Loucy (cell line): ENCODE results near the gene STPG4.

Experiments used
- EZH2phosphoT487 ChIP-seq: fragments of 200-600 bp; IDR thresholded peaks from 2 replicates; pipeline ENCODE4 v1.6.1; 2018; ENCODE audit warnings: antibody characterized with exemption, mild to moderate bottlenecking, moderate library complexity, borderline replicate concordance
- TF ChIP-seq, protein P1 (sequence below): fragments of 200-600 bp; sonication (generic); conservative IDR thresholded peaks from 2 replicates; pipeline ENCODE4 v1.5.1; 2014; ENCODE audit warnings: mild to moderate bottlenecking, antibody characterized with exemption, low read length

DNA sequence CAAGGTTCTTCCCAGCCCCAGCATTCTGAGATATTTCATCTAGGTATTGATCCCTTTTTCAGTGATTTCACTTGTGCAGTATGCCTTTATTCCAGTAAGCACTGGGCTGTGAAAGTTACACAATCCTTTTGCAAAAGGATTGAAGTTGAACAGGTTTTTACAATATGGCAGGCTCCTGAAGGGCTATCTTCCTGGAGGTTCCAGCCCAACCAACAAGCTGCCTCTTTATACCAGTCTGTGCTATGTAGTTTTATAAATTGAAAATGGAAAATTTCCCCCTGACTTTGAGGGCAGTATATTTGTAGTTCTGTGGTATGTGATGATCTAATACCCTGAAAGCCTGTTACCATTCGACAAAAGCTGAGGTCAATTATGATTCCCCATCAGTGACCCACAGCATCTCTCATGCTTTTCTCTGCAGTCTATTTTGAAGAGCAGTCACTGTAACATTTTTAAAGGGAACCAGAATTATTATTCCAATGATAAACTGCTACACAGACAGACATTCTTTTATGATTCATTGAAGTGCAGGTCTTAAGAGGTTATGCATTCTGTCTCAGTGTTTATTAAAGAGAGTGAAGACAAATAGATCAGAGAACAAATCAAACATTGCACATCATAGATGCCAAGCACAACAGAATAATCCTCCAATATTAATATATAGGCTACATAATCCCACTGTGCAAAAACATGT, 35.2 kb upstream of the STPG4 start:
- TF ChIP-seq, protein P1, sequence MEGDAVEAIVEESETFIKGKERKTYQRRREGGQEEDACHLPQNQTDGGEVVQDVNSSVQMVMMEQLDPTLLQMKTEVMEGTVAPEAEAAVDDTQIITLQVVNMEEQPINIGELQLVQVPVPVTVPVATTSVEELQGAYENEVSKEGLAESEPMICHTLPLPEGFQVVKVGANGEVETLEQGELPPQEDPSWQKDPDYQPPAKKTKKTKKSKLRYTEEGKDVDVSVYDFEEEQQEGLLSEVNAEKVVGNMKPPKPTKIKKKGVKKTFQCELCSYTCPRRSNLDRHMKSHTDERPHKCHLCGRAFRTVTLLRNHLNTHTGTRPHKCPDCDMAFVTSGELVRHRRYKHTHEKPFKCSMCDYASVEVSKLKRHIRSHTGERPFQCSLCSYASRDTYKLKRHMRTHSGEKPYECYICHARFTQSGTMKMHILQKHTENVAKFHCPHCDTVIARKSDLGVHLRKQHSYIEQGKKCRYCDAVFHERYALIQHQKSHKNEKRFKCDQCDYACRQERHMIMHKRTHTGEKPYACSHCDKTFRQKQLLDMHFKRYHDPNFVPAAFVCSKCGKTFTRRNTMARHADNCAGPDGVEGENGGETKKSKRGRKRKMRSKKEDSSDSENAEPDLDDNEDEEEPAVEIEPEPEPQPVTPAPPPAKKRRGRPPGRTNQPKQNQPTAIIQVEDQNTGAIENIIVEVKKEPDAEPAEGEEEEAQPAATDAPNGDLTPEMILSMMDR: no peak
- TF ChIP-seq EZH2phosphoT487: no peak
